ENCODE data around the gene PPP6R2. TPM values are rescaled to one million over a fixed set of nuclear protein-coding genes. Genes with fewer than 3 reads are reported as not detected.
A peak's percentile ranks its signal among the peaks of the same experiment; 100 is the strongest.

The PPP6R2 gene
- total RNA-seq: 45.2 and 53.4 TPM in 2 replicates

GRCh38 chr22:50342651-50343540 is at the start of gene PPP6R2:
Gene PPP6R2 (plus strand): TSS chr22:50343327. CDS start chr22:50393909, 50,582 bp downstream.
- peak within 1 kb of the TSS; percentile 82 for H3K4me3 ChIP-seq (ENCODE audit: low read depth, low read length)
- no peaks in the 10 kb centered on the region for H3K36me3 ChIP-seq (ENCODE audit: control insufficient read depth, insufficient read depth, low read length)
- no peaks in the 10 kb centered on the region for H3K27me3 ChIP-seq (ENCODE audit: control insufficient read depth, insufficient read depth, low read length)
- TF ChIP-seq CTCF (IDR thresholded peaks at IDR 0.05; ENCODE audit: insufficient read depth, low read length, poor library complexity, severe bottlenecking): no peak
- DNase-seq (ENCODE audit: low read depth): no peak

- TF ChIP-seq CTCF (IDR thresholded peaks at IDR 0.05; ENCODE audit: insufficient read depth, low read length, poor library complexity, severe bottlenecking): no peak
- peaks cover 2% of the 10 kb centered on the region for H3K36me3 ChIP-seq (ENCODE audit: control insufficient read depth, insufficient read depth, low read length)
Measured at GRCh38 chr22:50293441-50294318, 49.4 kb upstream of the PPP6R2 start.

GRCh38 chr22:50294319-50294656 is 48.8 kb upstream of the PPP6R2 start:
- Histone ChIP-seq H3K27me3 (ENCODE audit: control insufficient read depth, insufficient read depth, low read length) (no peaks in the 10 kb centered on the region), H3K36me3 (ENCODE audit: control insufficient read depth, insufficient read depth, low read length) (peaks cover 2% of the 10 kb centered on the region), H3K4me3 (ENCODE audit: low read depth, low read length) (no peak overlapping the region)
- no peak for TF ChIP-seq CTCF (IDR thresholded peaks at IDR 0.05; ENCODE audit: insufficient read depth, low read length, poor library complexity, severe bottlenecking)
- DNase-seq (ENCODE audit: low read depth): no peak

More at GRCh38 chr22:50293441-50294318, 49.4 kb upstream of the PPP6R2 start:
- DNase-seq (ENCODE audit: low read depth): no peak
- Histone ChIP-seq H3K4me3 (ENCODE audit: low read depth, low read length) (peak overlapping the region; percentile 1), H3K27me3 (ENCODE audit: control insufficient read depth, insufficient read depth, low read length) (no peaks in the 10 kb centered on the region)

- H3K4me3 ChIP-seq (ENCODE audit: low read depth, low read length): no peak overlapping the region
- no peak for DNase-seq (ENCODE audit: low read depth)
- no peaks in the 10 kb centered on the region for H3K27me3 ChIP-seq (ENCODE audit: control insufficient read depth, insufficient read depth, low read length)
- no peak for TF ChIP-seq CTCF (IDR thresholded peaks at IDR 0.05; ENCODE audit: insufficient read depth, low read length, poor library complexity, severe bottlenecking)
- H3K36me3 ChIP-seq (ENCODE audit: control insufficient read depth, insufficient read depth, low read length): no peaks in the 10 kb centered on the region
Measured at GRCh38 chr22:50296658-50297490, 46.3 kb upstream of the PPP6R2 start.

- no peaks in the 10 kb centered on the region for H3K36me3 ChIP-seq (ENCODE audit: control insufficient read depth, insufficient read depth, low read length)
- DNase-seq (ENCODE audit: low read depth): no peak
- no peak for TF ChIP-seq CTCF (IDR thresholded peaks at IDR 0.05; ENCODE audit: insufficient read depth, low read length, poor library complexity, severe bottlenecking)
- H3K27me3 ChIP-seq (ENCODE audit: control insufficient read depth, insufficient read depth, low read length): no peaks in the 10 kb centered on the region
- no peak overlapping the region for H3K4me3 ChIP-seq (ENCODE audit: low read depth, low read length)
Measured at GRCh38 chr22:50297510-50298265, 45.4 kb upstream of the PPP6R2 start.

Data from kidney epithelial cell (primary cell).